ENCODE data around the gene SYNPR. TPM values are rescaled to one million over a fixed set of nuclear protein-coding genes. Genes with fewer than 3 reads are reported as not detected.
"Not testable (repeated sequence)": the region's sequence is repeated elsewhere in the genome, so short reads cannot be mapped to it uniquely, and the experiment has no call there.

SYNPR gene
- total and polyA plus RNA-seq, 7 donors = 0.16 to 1.4 (median 0.32) TPM; not detected in 2

DNA sequence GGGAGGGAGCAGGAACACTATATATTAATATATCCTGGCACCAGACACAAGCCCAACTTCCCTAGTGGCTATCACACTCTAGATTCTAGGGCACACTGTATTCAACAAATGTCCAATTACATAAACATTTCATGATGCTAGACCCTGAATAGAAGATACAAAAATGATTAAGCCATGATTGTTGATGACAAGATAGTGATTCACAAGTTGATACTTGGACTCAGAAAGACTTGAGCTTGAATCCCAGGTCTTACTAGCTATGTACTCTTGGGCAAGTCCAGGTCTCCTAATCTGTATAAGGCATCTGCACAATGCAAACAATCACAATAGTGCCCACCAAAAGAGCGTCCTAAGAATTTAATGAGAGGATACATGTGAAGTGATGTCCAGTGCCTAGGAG, 364.4 kb downstream of the SYNPR start:
- intact Hi-C loops (cut with DNase I) = no loop called here

DNA sequence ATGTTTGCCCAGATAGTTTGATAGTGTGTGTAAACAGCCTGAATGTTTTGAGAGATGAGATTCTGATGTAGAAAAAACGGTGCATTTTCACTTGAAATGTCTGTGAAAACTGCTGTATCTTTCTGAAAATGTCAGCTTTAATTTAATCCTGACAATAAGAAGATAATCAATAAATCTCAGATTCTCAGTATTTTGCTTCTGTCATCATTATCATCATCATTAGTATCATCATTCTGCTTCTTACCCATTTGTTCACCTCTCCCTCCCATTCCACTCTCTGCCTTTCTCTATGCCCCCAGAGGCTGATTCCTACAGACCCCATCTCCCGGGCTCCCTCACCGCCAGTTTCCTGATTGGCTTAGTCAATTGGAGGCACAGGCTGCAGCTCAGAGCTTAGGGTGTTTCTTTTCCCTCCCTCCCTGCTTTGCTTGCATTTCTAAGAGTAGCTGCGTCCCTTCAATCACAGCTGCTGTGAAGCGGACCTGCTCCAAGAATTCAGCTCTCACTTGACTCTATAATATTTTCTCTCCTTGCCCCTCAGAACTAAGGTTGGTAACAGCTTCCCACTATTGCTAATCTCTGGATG, 366.2 kb downstream of the SYNPR start:
- Histone ChIP-seq H3K9me3 (no peaks in the 10 kb centered on the region), H3K4me3 (no peak overlapping the region), H3K36me3 (no peaks in the 10 kb centered on the region), H3K27me3 (no peaks in the 10 kb centered on the region), H3K27ac (no peak overlapping the region), H3K4me1 (no peaks in the 10 kb centered on the region)
- WGBS, 2 donors = 79 to 83% methylated on average over 5 of the region's 5 CpGs
- TF ChIP-seq, protein P1, sequence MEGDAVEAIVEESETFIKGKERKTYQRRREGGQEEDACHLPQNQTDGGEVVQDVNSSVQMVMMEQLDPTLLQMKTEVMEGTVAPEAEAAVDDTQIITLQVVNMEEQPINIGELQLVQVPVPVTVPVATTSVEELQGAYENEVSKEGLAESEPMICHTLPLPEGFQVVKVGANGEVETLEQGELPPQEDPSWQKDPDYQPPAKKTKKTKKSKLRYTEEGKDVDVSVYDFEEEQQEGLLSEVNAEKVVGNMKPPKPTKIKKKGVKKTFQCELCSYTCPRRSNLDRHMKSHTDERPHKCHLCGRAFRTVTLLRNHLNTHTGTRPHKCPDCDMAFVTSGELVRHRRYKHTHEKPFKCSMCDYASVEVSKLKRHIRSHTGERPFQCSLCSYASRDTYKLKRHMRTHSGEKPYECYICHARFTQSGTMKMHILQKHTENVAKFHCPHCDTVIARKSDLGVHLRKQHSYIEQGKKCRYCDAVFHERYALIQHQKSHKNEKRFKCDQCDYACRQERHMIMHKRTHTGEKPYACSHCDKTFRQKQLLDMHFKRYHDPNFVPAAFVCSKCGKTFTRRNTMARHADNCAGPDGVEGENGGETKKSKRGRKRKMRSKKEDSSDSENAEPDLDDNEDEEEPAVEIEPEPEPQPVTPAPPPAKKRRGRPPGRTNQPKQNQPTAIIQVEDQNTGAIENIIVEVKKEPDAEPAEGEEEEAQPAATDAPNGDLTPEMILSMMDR (IDR thresholded peaks at IDR 0.05) = no peak
- TF ChIP-seq POLR2AphosphoS5 (IDR thresholded peaks at IDR 0.05) (no peak), EP300 (IDR thresholded peaks at IDR 0.05) (no peak), POLR2A (IDR thresholded peaks at IDR 0.05) (no peak)
- intact Hi-C loops (cut with DNase I) = no loop called here
- DNase-seq = no peak

More for the DNA sequence above, 364.4 kb downstream of the SYNPR start:
- TF ChIP-seq POLR2A (IDR thresholded peaks at IDR 0.05) (no peak), EP300 (IDR thresholded peaks at IDR 0.05) (no peak), POLR2AphosphoS5 (IDR thresholded peaks at IDR 0.05) (no peak)
- TF ChIP-seq, protein P1 (IDR thresholded peaks at IDR 0.05) = no peak
- WGBS, 2 donors = 39 to 86% methylated on average over 1 of the region's 1 CpG
- peaks cover 0 to 3% (median 0%) of the 10 kb centered on the region in 4 donors for H3K9me3 ChIP-seq
- H3K27ac ChIP-seq = no peak overlapping the region
- H3K4me3 ChIP-seq = no peak overlapping the region
- no peaks in the 10 kb centered on the region for H3K27me3 ChIP-seq
- no peaks in the 10 kb centered on the region for H3K4me1 ChIP-seq
- no peak for DNase-seq
- H3K36me3 ChIP-seq = no peaks in the 10 kb centered on the region

DNA sequence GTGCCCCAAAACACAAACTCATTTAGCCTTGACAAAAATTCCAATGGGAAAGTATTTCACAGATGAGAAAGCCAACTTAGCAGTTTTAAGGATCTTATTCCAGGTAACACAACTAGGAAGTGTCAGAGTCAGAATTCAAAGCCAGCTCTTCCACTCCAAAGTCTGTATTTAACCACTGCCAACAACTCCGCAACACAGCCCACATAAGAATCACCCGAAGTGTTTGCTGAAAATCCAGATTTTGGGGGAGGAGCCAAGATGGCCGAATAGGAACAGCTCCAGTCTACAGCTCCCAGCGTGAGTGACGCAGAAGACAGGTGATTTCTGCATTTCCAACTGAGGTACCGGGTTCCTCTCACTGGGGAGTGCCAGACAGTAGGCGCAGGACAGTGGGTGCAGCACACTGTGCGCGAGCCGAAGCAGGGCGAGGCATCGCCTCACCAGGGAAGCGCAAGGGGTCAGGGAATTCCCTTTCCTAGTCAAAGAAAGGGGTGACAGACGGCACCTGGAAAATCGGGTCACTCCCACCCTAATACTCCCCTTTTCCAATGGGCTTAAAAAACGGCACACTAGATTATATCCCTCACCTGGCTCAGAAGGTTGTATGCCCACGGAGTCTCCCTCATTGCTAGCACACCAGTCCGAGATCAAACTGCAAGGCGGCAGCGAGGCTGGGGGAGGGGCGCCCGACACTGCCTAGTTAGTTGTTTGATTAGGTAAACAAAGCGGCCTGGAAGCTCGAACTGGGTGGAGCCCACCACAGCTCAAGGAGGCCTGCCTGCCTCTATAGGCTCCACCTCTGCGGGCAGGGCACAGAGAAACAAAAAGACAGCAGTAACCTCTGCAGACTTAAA, 367.0 kb downstream of the SYNPR start:
- H3K4me3 ChIP-seq; H3K27me3 ChIP-seq; intact Hi-C loops (cut with DNase I); H3K36me3 ChIP-seq; H3K4me1 ChIP-seq; DNase-seq; H3K9me3 ChIP-seq; H3K27ac ChIP-seq: not testable (repeated sequence)
- 26 to 59% methylated on average over 25 of the region's 25 CpGs for WGBS, 2 donors

DNA sequence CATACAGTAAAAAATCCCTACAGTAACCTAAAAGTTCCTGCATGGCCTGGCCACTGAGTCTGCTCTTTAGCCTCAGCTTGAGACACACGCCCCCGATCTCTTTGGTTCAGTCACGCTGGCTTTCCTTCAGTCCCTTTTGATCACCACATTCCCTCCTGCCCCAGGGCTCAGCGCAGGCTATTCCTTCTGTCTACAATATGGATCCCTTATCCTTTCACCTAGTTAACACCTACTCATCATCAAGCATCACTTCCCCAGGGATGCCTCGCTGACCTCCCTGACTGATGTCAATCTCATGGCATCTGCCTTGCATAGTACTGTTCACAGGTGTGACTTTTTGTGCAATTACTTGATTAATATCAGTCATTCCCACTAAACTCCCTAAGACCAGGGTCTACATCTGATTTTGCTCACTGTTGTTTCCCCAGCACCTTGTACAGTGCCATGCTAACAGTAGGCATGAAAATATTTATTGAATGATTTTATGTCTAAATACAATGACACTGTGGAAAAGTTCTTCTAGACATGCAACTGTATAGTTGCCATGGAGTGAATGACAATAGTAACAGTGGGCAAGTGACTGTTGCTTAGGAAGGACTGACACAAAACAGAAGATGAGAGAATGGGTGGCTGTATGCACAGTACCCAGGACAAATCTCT, 374.1 kb downstream of the SYNPR start, which contains the start of gene SNTN:
TSS of gene SNTN (plus strand) at position 610 of the 660 bp plus-strand sequence. CDS start at position 623, 13 bp downstream.
- no peaks in the 10 kb centered on the region for H3K36me3 ChIP-seq
- TF ChIP-seq EP300 (IDR thresholded peaks at IDR 0.05) (no peak), POLR2AphosphoS5 (IDR thresholded peaks at IDR 0.05) (no peak), POLR2A (IDR thresholded peaks at IDR 0.05) (no peak)
- TF ChIP-seq, protein P1 (IDR thresholded peaks at IDR 0.05) = no peak
- 86 to 91% methylated on average over 5 of the region's 5 CpGs for WGBS, 2 donors
- no peaks in the 10 kb centered on the region for H3K27me3 ChIP-seq
- H3K9me3 ChIP-seq = no peaks in the 10 kb centered on the region
- no peak within 1 kb of the TSS for H3K27ac ChIP-seq
- H3K4me3 ChIP-seq = no peak within 1 kb of the TSS
- DNase-seq = no peak
- intact Hi-C loops (cut with DNase I) = no loop called here
- H3K4me1 ChIP-seq = no peaks in the 10 kb centered on the region

DNA sequence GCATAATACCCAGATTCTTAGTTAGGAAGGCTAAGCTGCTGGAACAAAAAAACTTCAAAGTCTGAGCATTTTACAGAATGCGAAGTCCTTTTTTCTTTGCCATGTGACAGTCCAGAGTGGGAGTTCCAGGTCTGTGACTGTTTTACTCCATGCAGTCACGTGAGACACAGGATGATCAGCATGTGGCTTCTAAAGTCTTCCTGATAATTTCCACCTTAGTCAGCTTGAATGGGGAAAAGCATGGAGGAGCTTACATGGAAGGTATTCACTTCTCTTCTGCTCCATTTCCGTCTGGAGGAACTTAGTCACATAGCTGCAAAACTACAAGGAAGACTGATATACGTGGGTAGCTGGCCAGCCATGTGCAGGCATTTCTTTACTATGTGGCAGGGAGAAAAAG, 376.1 kb downstream of the SYNPR start:
- no peak for DNase-seq
- Histone ChIP-seq H3K27ac (no peak overlapping the region), H3K36me3 (no peaks in the 10 kb centered on the region), H3K4me3 (no peak overlapping the region), H3K9me3 (no peaks in the 10 kb centered on the region), H3K4me1 (no peaks in the 10 kb centered on the region), H3K27me3 (no peaks in the 10 kb centered on the region)
- 83 to 86% methylated on average over 4 of the region's 4 CpGs for WGBS, 2 donors
- no peak for TF ChIP-seq POLR2AphosphoS5 (IDR thresholded peaks at IDR 0.05)
- TF ChIP-seq, protein P1 (IDR thresholded peaks at IDR 0.05) = no peak
- no peak for TF ChIP-seq POLR2A (IDR thresholded peaks at IDR 0.05)
- no peak for TF ChIP-seq EP300 (IDR thresholded peaks at IDR 0.05)
- intact Hi-C loops (cut with DNase I) = no loop called here
